Spleen (tissue), 11 donors: ENCODE data around the gene NMUR1. TPM values are rescaled to one million over a fixed set of nuclear protein-coding genes. Genes with fewer than 3 reads are reported as not detected.

Source experiments
- DNase-seq: peaks from one replicate; pipeline ENCODE4 v3.0.0-alpha.2; 2020
- H3K27ac ChIP-seq, 8 donors: fragments of 200-600 bp; sonication (generic) in 7 of 8; 1 replicate in 4 of 8; 2 replicates in 4 of 8; pipeline versions ENCODE4 v1.5.0 to v1.8.0; 2016 to 2021; ENCODE audit warnings: inconsistent platforms in 4 of 8, mild to moderate bottlenecking in 4 of 8, moderate library complexity in 1 of 8
- H3K27me3 ChIP-seq, 7 donors: fragments of 200-600 bp; sonication (generic) in 6 of 7; replicated peaks in 1 of 7; 1 replicate in 4 of 7; 2 replicates in 3 of 7; pipeline versions ENCODE4 v1.5.0 to v1.8.0; 2016 to 2021; ENCODE audit warnings: inconsistent platforms in 3 of 7, mild to moderate bottlenecking in 1 of 7
- H3K36me3 ChIP-seq, 6 donors: fragments of 200-600 bp; sonication (generic) in 5 of 6; 1 replicate in 4 of 6; 2 replicates in 2 of 6; pipeline versions ENCODE4 v1.5.0 to v1.8.0; 2016 to 2021; ENCODE audit warnings: inconsistent platforms in 2 of 6
- H3K4me1 ChIP-seq, 6 donors: fragments of 200-600 bp; sonication (generic) in 5 of 6; 1 replicate in 3 of 6; 2 replicates in 3 of 6; pipeline versions ENCODE4 v1.5.0 to v1.8.0; 2016 to 2021; ENCODE audit warnings: inconsistent platforms in 3 of 6
- H3K4me3 ChIP-seq, 8 donors: fragments of 200-600 bp; sonication (generic) in 7 of 8; 1 replicate in 4 of 8; 2 replicates in 4 of 8; pipeline versions ENCODE4 v1.5.0 to v1.8.0; 2016 to 2021; ENCODE audit warnings: inconsistent platforms in 4 of 8, mild to moderate bottlenecking in 4 of 8, moderate library complexity in 2 of 8
- H3K9me3 ChIP-seq, 8 donors: fragments of 200-600 bp; sonication (generic) in 7 of 8; 1 replicate in 4 of 8; 2 replicates in 4 of 8; pipeline versions ENCODE4 v1.5.0 to v1.8.0; 2016 to 2021; ENCODE audit warnings: inconsistent platforms in 4 of 8
- POLR2A ChIP-seq, 3 donors: fragments of 450-650 bp; IDR thresholded peaks; one replicate each; pipeline ENCODE4 v1.5.1; 2017; ENCODE audit warnings: antibody characterized with exemption in 3 of 3, mild to moderate bottlenecking in 1 of 3
- POLR2AphosphoS5 ChIP-seq, 3 donors: sonication (generic); formaldehyde crosslinking; IDR thresholded peaks; one replicate each; pipeline ENCODE4 v1.5.1; 2017; ENCODE audit warnings: antibody characterized with exemption in 3 of 3
- WGBS, 5 donors: extraction: QIAGEN DNeasy Blood & Tissue Kit in 3 of 5; methylation state at CpG; one replicate each; pipeline versions ENCODE4 v1.1.5 to v1.1.7; 2013 to 2018; 5-methylcytosine and 5-hydroxymethylcytosine counted together
- intact Hi-C: fragments of 100-400 bp; cut with DNase I; formaldehyde crosslinking; loops from one replicate; pipeline ENCODE4 v1.15.0; 2023; ENCODE audit warnings: low total_unique reads
- polyA plus RNA-seq, 3 donors: library from polyadenylated mRNA; stranded (reverse); fragments of 200-250 nt; gene quantifications; one replicate each; pipeline ENCODE4 v1.2.1, GENCODE V29; 2013
- total RNA-seq, 7 donors: library from RNA; depleted of rRNA in 3 of 7; stranded (reverse); fragments of >200 nt in 3 of 7; fragmentation: NEBNext Ultra II Directional in 4 of 7; extraction: Animal tissue kit (Norgen Biotek cat#: 25700) in 4 of 7; gene quantifications; one replicate each; pipeline versions ENCODE4 v1.1.0 to v1.2.1, GENCODE V29; 2016 to 2021
- TF ChIP-seq, protein P1 (sequence below), 11 experiments: fragments of 200-600 bp in 7 of 11; fragments of 450-650 bp in 4 of 11; sonication (generic) in 4 of 11; IDR thresholded peaks in 8 of 11; conservative IDR thresholded peaks in 3 of 11; 1 replicate in 7 of 11; 2 replicates in 4 of 11; pipeline versions ENCODE4 v1.4.0 to v1.8.0; 2016 to 2021; ENCODE audit warnings: antibody characterized with exemption in 11 of 11, inconsistent platforms in 4 of 11, mild to moderate bottlenecking in 1 of 11
- donor health status: healthy with polysubstance abuse.
- donor health status: DM: no; HTN: no; CAD: no; lungs with moderate emphysema.
- donor health status: DM: no; HTN: no; CAD: no.
- donor health status: Bipolar disorder and iron deficiency.
- donor health status: healthy.
- donor health status: DM: no; HTN: no; CAD: no.
- donor health status: DM: yes; HTN: yes; CAD: no.

The NMUR1 gene
- total and polyA plus RNA-seq, 10 donors: 0.32 to 6.2 (median 2.5) TPM

DNA sequence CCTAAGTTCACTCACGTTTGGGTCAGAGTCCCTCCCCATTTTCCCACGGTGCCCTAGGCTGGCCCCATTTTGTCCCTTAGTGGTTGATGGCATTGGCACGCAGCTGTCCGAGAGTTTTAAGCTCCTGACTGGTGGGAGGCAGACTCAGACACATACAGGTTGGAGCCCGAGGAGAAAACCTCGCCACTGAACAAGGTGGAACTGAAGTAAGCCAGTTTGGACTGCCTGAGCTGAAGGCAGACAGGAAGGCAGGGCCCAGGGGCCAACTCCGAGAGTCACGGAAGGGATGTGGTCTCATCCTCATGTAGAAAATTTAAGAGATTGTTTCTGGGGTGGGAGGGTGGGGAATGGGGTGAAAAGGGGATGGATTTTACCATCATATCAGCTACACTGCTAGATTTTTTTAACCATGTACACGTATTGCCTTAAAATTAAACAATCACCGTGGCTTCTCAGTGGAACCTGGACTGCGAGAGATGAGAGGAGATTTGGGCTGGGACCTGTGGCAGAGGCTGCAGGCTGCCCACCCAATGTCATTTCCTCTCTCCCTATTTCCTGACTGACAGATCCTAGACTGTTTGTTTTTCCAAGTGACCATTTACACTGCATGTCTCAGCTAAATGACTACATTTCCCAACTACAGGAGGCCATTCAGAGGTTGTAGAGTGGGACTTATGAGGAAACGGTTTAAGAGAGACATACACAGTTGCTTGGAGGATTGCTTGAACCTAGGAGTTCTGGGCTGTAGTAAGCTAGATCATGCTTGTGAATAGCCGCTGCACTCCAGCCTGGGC, 19.4 kb upstream of the NMUR1 start:
- peak; percentile 66 for DNase-seq
- peak overlapping the region in 1 of 8 donors; percentile 32 for H3K27ac ChIP-seq
- H3K4me1 ChIP-seq: peaks cover 18 to 72% (median 35%) of the 10 kb centered on the region in 6 donors

DNA sequence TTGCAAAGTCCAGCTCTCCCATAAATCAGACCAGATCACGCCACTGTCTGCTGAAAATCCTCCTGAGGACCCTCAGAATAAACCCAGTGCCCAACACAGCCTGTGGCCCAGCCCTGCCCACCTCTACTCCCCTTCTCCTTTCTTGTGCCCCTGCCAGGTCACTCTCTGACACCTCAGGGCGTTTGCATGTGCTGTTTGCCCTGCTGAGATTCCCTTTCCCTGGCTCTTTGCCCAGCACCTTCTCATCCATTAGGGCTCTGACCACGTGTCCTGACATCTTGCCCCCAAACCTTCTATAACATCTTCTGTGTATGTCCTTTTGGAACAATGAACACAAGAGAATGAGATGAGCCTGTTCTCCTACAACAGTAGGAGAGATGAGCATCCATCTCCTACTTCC, 18.5 kb upstream of the NMUR1 start:
- peak overlapping the region in 1 of 8 donors; percentile 32 for H3K27ac ChIP-seq
- DNase-seq: peak; percentile 22
- TF ChIP-seq POLR2A (IDR thresholded peaks at IDR 0.05): no peak
- TF ChIP-seq, protein P1, sequence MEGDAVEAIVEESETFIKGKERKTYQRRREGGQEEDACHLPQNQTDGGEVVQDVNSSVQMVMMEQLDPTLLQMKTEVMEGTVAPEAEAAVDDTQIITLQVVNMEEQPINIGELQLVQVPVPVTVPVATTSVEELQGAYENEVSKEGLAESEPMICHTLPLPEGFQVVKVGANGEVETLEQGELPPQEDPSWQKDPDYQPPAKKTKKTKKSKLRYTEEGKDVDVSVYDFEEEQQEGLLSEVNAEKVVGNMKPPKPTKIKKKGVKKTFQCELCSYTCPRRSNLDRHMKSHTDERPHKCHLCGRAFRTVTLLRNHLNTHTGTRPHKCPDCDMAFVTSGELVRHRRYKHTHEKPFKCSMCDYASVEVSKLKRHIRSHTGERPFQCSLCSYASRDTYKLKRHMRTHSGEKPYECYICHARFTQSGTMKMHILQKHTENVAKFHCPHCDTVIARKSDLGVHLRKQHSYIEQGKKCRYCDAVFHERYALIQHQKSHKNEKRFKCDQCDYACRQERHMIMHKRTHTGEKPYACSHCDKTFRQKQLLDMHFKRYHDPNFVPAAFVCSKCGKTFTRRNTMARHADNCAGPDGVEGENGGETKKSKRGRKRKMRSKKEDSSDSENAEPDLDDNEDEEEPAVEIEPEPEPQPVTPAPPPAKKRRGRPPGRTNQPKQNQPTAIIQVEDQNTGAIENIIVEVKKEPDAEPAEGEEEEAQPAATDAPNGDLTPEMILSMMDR (IDR thresholded peaks at IDR 0.05 in 8 of 11, conservative IDR thresholded peaks at IDR 0.05 in 3 of 11): no peak
- TF ChIP-seq POLR2AphosphoS5 (IDR thresholded peaks at IDR 0.05): no peak
- peaks cover 18 to 72% (median 32%) of the 10 kb centered on the region in 6 donors for H3K4me1 ChIP-seq
- 68 to 87% (median 76%) methylated on average over 3 of the region's 3 CpGs for WGBS, 5 donors
- intact Hi-C loops: no loop called here
- peaks cover 0 to 23% (median 18%) of the 10 kb centered on the region in 8 donors for H3K9me3 ChIP-seq
- H3K4me3 ChIP-seq: no peak overlapping the region
- H3K27me3 ChIP-seq: no peaks in the 10 kb centered on the region
- no peaks in the 10 kb centered on the region for H3K36me3 ChIP-seq

More for the DNA sequence above, 19.4 kb upstream of the NMUR1 start:
- intact Hi-C loops: no loop called here
- WGBS, 5 donors: 72 to 82% (median 74%) methylated on average over 13 of the region's 13 CpGs
- no peak for TF ChIP-seq POLR2AphosphoS5 (IDR thresholded peaks at IDR 0.05)
- TF ChIP-seq, protein P1 (IDR thresholded peaks at IDR 0.05 in 8 of 11, conservative IDR thresholded peaks at IDR 0.05 in 3 of 11): no peak
- no peak for TF ChIP-seq POLR2A (IDR thresholded peaks at IDR 0.05)
- Histone ChIP-seq H3K27me3 (no peaks in the 10 kb centered on the region), H3K36me3 (no peaks in the 10 kb centered on the region), H3K9me3 (peaks cover 0 to 23% (median 18%) of the 10 kb centered on the region in 8 donors), H3K4me3 (no peak overlapping the region)

DNA sequence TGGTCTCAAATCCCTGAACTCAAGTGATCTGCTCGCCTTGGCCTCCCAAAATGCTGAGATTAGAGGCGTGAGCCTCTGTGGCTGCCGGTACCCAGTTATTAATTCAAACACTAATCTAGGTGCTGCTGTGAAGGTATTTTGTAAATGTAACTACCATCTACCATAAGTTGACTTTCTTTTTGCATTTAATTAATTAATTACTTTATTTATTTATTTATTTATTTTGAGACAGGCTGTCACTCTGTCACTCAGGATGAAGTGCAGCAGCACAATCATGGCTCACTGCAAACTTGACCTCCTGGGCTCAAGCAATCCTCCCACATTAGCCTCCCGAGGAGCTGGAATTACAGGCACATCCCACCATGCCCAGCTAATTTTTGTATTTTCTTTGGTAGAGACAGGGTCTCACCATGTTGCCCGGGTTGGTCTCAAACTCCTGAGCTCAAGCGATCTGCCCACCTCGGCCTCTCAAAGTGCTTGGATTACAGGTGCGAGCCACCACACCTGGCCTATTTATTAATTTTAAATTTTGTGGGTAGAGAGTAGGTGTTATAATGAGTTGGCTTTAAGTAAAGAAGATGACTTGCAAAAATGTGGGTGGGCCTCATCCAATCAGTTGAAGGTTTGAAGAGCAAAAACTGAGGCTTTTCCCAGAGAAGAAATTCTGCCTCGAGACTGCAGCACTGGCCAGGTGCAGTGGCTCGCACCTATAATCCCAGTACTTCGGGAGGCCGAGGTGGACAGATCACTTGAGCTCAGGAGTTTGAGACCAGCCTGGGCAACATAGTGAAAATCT, 17.3 kb upstream of the NMUR1 start:
- Histone ChIP-seq H3K4me1 (peaks cover 18 to 68% (median 32%) of the 10 kb centered on the region in 6 donors), H3K27ac (no peak overlapping the region), H3K4me3 (no peak overlapping the region), H3K9me3 (peaks cover 3 to 22% (median 19%) of the 10 kb centered on the region in 8 donors), H3K27me3 (no peaks in the 10 kb centered on the region), H3K36me3 (no peaks in the 10 kb centered on the region)
- 92 to 97% (median 95%) methylated on average over 12 of the region's 12 CpGs for WGBS, 5 donors
- peak; percentile 30 for DNase-seq
- no peak for TF ChIP-seq POLR2A (IDR thresholded peaks at IDR 0.05)
- TF ChIP-seq, protein P1 (IDR thresholded peaks at IDR 0.05 in 8 of 11, conservative IDR thresholded peaks at IDR 0.05 in 3 of 11): no peak
- TF ChIP-seq POLR2AphosphoS5 (IDR thresholded peaks at IDR 0.05): no peak
- intact Hi-C loops: no loop called here
